Large intestine (tissue), 12 donors: ENCODE data around the gene CLSTN2. TPM values are rescaled to one million over a fixed set of nuclear protein-coding genes. Genes with fewer than 3 reads are reported as not detected.

Experiments used
- DNase-seq, 2 donors: peaks; one replicate each; pipeline versions ENCODE4 v3.0.0 to v3.0.0-alpha.2; 2013
- H3K27ac ChIP-seq: one replicate; pipeline ENCODE4 v1.5.1; 2013; ENCODE audit warnings: low read length
- H3K27me3 ChIP-seq: 2 replicates; pipeline ENCODE4 v1.6.1; 2013; ENCODE audit warnings: low read length; ENCODE audit not compliant: control insufficient read depth, insufficient read depth
- H3K36me3 ChIP-seq: 2 replicates; pipeline ENCODE4 v1.6.1; 2013; ENCODE audit warnings: low read length; ENCODE audit not compliant: control insufficient read depth, insufficient read depth
- H3K4me1 ChIP-seq: one replicate; pipeline ENCODE4 v1.6.1; 2013; ENCODE audit warnings: low read length; ENCODE audit not compliant: control insufficient read depth, insufficient read depth
- H3K4me3 ChIP-seq: one replicate; pipeline ENCODE4 v1.5.1; 2013; ENCODE audit warnings: low read length
- H3K9me3 ChIP-seq: one replicate; pipeline ENCODE4 v1.6.1; 2013; ENCODE audit warnings: mild to moderate bottlenecking, low read depth, low read length, moderate library complexity; ENCODE audit not compliant: control insufficient read depth
- WGBS: methylation state at CpG from one replicate; pipeline ENCODE4 v1.1.5; 2013; ENCODE audit warnings: low lambda C conversion rate; ENCODE audit not compliant: insufficient coverage; 5-methylcytosine and 5-hydroxymethylcytosine counted together
- long read RNA-seq, 11 donors: transcript quantifications; one replicate each; lab custom pipeline, GENCODE V29; 2026
- polyA plus RNA-seq: library from polyadenylated mRNA; unstranded; fragments of 120-200 nt; gene quantifications from one replicate; pipeline ENCODE4 v1.2.1, GENCODE V29; 2013

Gene CLSTN2
- polyA plus RNA-seq, result 1.8 TPM
- long read RNA-seq, donor 1, result 0 reads
- long read RNA-seq, donor 2, result 0 reads
- long read RNA-seq, donor 3, result 0 reads
- long read RNA-seq, donor 4, result 0 reads
- long read RNA-seq, donor 5, result 0 reads
- long read RNA-seq, donor 6, result 0 reads
- long read RNA-seq, donor 7, result 0 reads
- long read RNA-seq, donor 8, result 0 reads
- long read RNA-seq, donor 9, result 0 reads
- long read RNA-seq, donor 10, result 0 reads
- long read RNA-seq, donor 11, result 0 reads

DNA sequence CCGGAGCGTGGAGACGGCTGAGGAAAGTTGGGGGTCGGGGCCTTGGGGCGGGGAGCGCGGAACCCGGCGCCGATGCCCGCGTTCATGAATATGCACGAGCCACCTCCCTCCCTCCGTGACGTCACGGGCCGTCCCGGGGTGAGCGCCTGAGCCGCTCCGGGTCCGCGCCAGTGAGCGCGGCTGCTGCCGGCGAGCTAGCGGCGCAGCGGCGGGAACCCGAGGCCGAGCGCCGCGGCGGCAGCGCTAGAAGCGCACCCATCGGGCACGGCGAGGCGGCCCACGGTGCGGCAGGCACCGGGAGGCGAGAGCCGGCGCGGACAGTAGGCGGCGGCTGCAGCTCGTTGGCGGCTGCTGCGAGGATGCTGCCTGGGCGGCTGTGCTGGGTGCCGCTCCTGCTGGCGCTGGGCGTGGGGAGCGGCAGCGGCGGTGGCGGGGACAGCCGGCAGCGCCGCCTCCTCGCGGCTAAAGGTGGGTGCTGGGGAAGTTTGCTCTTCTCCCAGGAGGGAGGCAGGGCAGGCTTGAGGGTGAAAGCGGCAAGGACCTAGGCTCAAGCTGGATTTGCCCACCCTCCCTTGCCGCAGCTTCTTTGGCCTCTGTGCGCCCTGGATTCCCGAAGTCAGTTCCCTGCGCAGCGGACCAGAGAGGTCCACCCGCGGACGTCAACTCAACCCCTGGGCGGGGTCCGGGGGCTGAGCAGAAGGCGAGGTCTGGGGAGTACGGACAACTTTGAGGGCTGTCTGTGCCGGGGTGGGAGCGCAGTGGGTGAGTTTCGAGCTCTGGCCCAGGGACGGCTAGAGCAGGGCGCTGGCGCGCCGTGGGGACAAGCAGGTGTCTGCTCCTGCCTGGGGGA, at the start of gene CLSTN2:
CLSTN2 (plus strand) TSS at position 170 of the 850 bp plus-strand sequence.
- Histone ChIP-seq H3K9me3 (no peaks in the 10 kb centered on the region), H3K4me3 (peak within 1 kb of the TSS; percentile 43), H3K27me3 (peaks cover 43% of the 10 kb centered on the region), H3K27ac (no peak within 1 kb of the TSS), H3K36me3 (no peaks in the 10 kb centered on the region), H3K4me1 (peaks cover 8% of the 10 kb centered on the region)
- DNase-seq, result peak; percentile 58 to 65
- no CpG with 5 or more reads among the region's 89 CpGs for WGBS

DNA sequence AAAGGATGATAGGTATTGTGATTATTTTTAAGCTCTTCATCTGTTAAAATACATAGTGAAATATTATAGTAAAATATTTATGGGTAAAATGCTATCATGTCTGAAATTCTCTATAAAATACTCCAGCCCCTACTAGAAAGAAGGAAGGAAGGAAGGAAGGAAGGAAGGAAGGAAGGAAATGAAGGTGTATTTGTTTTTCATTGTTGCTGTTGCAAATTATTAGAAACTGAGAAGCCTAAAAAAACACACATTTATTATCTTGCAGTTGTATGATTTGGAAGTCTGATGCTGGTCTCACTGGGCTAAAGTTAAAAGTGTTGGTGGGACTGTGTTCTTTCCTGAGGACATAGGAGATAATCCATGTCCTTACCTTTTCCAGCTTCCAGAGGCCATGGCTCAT, 47.6 kb upstream of the CLSTN2 start:
- no peaks in the 10 kb centered on the region for H3K4me1 ChIP-seq
- no peak for DNase-seq
- H3K27ac ChIP-seq, result no peak overlapping the region
- H3K27me3 ChIP-seq, result no peaks in the 10 kb centered on the region
- no peaks in the 10 kb centered on the region for H3K9me3 ChIP-seq
- H3K36me3 ChIP-seq, result no peaks in the 10 kb centered on the region
- H3K4me3 ChIP-seq, result no peak overlapping the region

DNA sequence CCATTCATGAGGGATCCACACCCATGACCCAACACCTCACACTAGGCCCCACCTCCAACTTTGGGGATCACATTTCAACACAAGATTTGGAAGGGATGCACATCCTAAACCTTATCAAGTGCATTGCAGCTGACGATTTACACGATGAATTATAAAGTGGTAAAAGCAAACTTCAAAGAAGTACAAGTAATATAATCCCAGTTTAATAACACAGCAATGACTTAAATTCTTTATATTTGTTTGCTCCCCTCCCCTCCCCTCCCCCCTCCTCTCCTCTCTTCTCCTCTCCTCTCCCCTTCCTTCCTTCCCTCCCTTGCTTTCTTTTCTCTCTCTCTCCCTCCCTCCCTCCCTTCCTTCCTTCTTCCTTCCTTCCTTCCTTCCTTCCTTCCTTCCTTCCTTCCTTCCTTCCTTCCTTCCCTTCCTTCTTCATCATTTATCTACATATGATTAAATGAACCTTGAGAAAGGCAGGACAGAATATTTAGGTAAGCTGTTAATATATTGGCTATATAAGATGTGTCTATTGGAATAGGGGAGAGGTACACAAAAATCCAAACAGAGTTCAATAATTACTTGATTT, 46.3 kb upstream of the CLSTN2 start:
- 83% methylated on average over 2 of the region's 2 CpGs for WGBS
- DNase-seq, result no peak
- no peaks in the 10 kb centered on the region for H3K4me1 ChIP-seq
- H3K27ac ChIP-seq, result no peak overlapping the region
- no peaks in the 10 kb centered on the region for H3K27me3 ChIP-seq
- H3K36me3 ChIP-seq, result no peaks in the 10 kb centered on the region
- no peak overlapping the region for H3K4me3 ChIP-seq
- no peaks in the 10 kb centered on the region for H3K9me3 ChIP-seq

DNA sequence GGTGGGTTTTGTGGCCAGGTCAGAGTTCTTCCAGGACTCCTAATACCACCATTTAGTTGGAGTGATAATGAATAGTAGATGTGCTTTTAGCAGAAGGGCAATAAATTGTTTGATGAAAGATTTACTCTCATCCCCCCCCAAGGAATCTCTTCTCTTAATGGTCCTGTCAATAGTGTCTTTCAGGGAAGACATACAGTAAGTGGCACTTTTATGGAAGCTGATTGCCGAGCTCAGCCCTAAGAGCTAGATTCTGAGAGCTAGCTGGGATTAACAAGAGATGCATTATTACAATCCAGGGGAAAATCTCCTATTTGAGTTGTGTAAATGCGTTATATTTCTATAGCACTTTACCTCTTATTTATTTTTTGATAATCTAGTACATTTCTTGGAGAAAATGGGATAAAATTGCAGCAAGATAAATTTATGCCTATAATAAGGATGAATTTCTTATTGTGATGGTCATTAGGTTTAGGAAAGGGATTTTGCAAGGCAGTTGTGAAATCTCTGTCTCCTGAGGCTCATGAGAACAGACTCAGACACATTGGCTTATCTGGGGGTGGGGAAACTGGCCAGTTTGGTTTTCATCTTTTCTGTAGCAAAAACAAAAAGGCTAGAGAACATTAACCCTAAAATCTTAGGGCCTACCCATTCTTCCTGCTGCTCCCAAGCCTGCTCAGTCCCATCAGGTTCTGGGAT, 41.6 kb upstream of the CLSTN2 start:
- WGBS, result 50% methylated on average over 1 of the region's 2 CpGs
- Histone ChIP-seq H3K36me3 (no peaks in the 10 kb centered on the region), H3K9me3 (no peaks in the 10 kb centered on the region), H3K27ac (no peak overlapping the region), H3K4me1 (no peaks in the 10 kb centered on the region), H3K4me3 (no peak overlapping the region), H3K27me3 (no peaks in the 10 kb centered on the region)
- no peak for DNase-seq

DNA sequence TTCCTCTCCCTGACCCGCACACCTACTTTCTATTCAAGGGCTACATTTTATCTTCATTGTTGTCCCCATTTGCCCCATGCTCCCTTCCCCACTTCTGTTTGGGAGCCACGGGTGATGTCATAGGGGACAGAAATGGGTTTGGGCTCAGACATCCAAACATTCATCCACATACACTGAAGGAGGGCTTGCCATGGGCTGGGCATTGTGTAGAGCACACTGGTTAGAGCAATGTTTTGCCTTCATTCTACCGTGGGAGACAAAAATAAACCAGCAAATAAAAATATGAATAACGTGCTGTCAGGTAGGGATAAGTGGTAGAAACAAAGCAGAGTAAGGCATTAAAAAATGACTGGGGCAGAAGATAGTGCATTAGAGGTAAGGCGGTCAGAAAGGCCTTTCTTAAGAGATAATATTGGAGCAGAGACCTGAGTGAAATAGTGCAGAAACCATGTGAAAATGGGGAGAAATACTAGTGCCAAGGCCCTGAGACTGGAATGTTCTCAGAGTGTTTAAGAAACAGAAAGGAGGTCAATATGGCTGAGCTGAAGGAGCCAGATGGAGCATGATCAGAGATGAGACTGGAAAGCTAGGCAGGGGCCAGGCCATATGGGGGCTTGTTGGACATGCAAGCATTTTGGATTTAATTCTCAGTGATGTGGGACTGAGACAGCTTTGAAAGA, 40.9 kb upstream of the CLSTN2 start:
- DNase-seq, result no peak
- Histone ChIP-seq H3K4me1 (no peaks in the 10 kb centered on the region), H3K27ac (no peak overlapping the region), H3K27me3 (no peaks in the 10 kb centered on the region), H3K4me3 (no peak overlapping the region), H3K9me3 (no peaks in the 10 kb centered on the region), H3K36me3 (no peaks in the 10 kb centered on the region)
- 81% methylated on average over 3 of the region's 5 CpGs for WGBS

DNA sequence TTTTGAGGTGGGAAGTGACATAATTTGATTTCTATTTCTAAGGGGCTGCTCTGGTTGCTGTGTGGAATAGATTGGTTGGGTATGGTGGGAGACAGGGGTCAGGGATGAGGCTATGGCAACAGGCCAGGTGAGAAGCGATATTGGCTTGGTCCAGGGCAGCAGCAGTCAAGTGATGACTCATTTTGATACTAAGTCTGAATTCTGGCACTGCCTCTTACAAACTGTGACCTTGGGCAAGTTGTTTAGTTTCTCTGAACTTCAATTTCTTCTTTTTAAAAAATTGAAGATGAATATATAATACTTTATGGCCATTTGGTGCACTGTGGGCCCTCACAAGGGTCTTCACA, 40.4 kb upstream of the CLSTN2 start:
- Histone ChIP-seq H3K4me3 (no peak overlapping the region), H3K27me3 (no peaks in the 10 kb centered on the region), H3K27ac (no peak overlapping the region), H3K4me1 (no peaks in the 10 kb centered on the region), H3K9me3 (no peaks in the 10 kb centered on the region), H3K36me3 (no peaks in the 10 kb centered on the region)
- DNase-seq, result no peak
- no CpG with 5 or more reads among the region's 1 CpG for WGBS

DNA sequence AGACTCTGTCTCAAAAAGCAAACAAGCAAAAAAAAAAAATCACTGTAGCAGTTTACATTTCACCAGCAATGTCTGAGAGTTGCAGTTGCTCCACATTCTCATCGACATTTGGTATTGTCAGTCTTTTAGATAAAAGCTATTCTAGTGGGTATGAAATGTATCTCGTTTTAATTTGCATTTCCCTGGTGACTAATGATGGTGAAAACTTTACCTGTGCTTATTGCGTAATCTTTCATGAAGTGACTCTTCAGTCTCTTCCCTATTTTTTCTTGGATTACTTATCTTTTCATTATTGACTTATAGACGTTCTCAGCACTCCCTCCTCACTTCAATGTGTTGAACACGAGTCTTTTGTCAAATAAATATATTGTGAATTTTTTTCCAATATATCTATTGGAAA, 37.2 kb upstream of the CLSTN2 start:
- Histone ChIP-seq H3K27ac (no peak overlapping the region), H3K4me3 (no peak overlapping the region), H3K4me1 (no peaks in the 10 kb centered on the region), H3K27me3 (peaks cover 3% of the 10 kb centered on the region), H3K36me3 (no peaks in the 10 kb centered on the region), H3K9me3 (no peaks in the 10 kb centered on the region)
- no peak for DNase-seq
- 73% methylated on average over 3 of the region's 5 CpGs for WGBS

DNA sequence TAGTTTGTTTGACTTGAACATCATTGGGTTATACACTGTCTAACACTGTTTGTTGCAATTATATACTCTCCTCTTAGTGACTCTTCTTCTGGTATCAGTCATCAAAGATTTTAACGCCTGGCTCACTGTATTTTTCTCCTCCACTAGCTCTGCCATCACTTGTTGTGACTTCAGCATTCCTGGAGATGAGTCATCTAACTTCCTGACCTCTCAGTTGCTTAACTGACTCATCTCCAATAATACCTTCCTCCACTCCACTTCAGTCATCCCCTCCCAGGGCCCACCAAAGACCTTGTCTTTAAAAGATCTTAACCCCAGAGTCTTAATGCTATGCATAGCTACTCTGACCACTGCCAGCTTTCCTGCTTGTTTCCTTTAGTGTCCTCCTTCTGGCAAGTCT, 28.6 kb upstream of the CLSTN2 start:
- Histone ChIP-seq H3K9me3 (no peaks in the 10 kb centered on the region), H3K4me1 (no peaks in the 10 kb centered on the region), H3K27me3 (no peaks in the 10 kb centered on the region), H3K4me3 (no peak overlapping the region), H3K27ac (no peak overlapping the region), H3K36me3 (no peaks in the 10 kb centered on the region)
- no peak for DNase-seq
- no CpG with 5 or more reads among the region's 1 CpG for WGBS

DNA sequence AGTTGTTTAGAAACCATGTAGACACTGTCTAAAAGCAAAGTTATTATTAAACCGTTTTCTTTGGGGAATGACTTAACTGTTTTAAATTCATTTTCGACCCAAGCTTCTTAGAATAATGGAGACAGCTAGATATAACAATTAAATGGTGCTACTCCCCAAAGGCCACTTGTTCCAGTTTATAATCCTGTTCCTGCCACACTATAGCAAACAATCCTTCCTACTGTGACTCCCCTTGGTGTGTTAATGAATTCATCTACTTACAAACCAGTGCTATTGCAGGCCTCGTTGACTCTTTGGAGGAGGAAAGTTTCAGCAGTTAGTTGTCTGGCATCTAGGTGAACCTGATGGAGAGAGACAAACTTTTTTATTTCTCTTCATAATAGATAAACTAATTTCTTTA, 25.2 kb upstream of the CLSTN2 start:
- Histone ChIP-seq H3K36me3 (no peaks in the 10 kb centered on the region), H3K4me1 (no peaks in the 10 kb centered on the region), H3K9me3 (no peaks in the 10 kb centered on the region), H3K27me3 (no peaks in the 10 kb centered on the region), H3K4me3 (no peak overlapping the region), H3K27ac (no peak overlapping the region)
- WGBS, result 100% methylated on average over 1 of the region's 3 CpGs
- DNase-seq, result no peak

DNA sequence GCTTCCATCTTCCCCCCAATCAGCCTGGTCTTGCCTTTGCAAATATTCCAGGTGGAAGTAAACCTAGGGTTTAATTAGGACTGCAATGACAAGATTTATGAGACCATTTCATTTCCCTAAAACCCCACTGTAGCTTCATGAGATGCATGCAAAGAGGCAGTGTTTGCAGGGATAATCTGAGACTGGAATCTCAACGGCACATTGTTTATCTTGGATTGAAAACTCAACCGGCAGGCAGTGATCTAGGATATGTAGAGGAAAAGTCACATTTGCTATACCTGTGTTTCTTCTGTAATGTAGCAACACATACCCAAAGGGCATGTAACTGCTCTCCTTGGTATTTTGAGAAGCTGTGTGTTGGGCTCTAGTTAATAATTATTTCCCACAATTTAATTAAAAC, 18.7 kb upstream of the CLSTN2 start:
- no peaks in the 10 kb centered on the region for H3K36me3 ChIP-seq
- no CpG with 5 or more reads among the region's 2 CpGs for WGBS

More for the DNA sequence above, 18.7 kb upstream of the CLSTN2 start:
- H3K9me3 ChIP-seq, result no peaks in the 10 kb centered on the region
- H3K27ac ChIP-seq, result no peak overlapping the region
- H3K4me1 ChIP-seq, result no peaks in the 10 kb centered on the region
- no peak for DNase-seq
- H3K27me3 ChIP-seq, result peaks cover 13% of the 10 kb centered on the region
- H3K4me3 ChIP-seq, result no peak overlapping the region
